HG03064 (cell line): ENCODE measurements around the gene PLD6.
"Not testable (repeated sequence)": the region's sequence is repeated elsewhere in the genome, so short reads cannot be mapped to it uniquely, and the experiment has no call there.

ENCODE experiments used
- ATAC-seq: cut with Tn5 transposase; IDR thresholded peaks from one replicate; pipeline ENCODE4 v1.9.1; 2021; ENCODE audit warnings: low read depth; ENCODE audit not compliant: unreplicated experiment

Gene PLD6

GRCh38 chr17:17201907-17202306 is 4.2 kb downstream of the PLD6 start:
- no peak for ATAC-seq

DNA sequence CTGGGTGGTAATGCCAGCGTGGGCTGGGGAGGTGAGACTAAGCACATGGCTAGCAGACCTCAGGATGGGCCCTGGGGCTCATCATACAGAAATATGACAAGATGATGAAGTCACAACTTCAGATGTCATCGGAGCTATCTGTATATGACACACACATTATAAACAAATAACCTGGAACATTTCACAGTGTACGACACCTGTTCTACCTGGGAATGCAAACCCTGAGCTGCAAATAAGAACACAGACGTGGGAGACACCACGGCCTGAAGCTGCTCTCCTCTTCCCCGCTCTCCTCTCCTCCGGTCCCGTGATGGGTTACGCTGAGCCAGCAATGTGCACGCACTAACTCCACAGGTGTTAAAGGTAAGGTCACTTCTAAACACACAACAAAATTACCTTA is 4.9 kb downstream of the PLD6 start:
- no peak for ATAC-seq

DNA sequence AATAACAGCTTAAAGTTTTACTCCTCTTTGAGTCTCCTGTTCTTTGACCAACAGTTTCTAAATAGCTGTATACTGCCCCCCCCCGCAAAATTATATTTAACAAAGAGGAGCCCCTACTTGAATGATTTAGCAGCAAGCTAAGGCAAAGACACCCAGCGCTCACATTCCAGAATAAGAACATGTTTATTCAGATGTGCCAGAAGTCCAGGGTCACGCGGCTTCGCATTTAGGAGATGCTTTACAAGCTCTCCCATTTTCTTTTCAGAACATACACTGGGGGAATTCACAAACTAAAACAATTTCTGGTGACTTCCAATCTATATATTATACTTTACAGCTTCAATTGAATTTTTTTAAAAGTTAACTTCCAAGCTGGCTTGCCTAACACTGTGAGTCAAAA is 5.3 kb downstream of the PLD6 start:
- no peak for ATAC-seq

- no peak for ATAC-seq
Observed at GRCh38 chr17:17200311-17200710, 5.8 kb downstream of the PLD6 start.

GRCh38 chr17:17198281-17198680 is 7.9 kb downstream of the PLD6 start:
- ATAC-seq = no peak

DNA sequence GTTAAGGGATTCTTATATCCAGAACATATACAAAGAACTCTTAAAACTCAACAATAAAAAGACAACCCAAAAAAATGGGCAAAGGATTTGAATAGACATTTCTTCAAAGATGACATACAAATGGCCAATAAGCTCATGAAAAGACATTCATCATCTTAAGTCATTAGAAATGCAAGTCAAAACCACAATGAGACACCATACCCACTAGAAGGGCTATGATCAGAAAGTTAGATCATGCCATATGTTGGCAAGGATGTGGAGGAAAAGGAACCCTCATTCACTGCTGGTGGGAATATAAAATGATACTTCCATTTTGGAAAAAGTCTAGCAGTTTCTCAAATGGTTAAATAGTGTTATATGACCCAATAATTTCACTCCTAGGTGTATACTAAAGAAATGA is 9.4 kb downstream of the PLD6 start:
- no peak for ATAC-seq

DNA sequence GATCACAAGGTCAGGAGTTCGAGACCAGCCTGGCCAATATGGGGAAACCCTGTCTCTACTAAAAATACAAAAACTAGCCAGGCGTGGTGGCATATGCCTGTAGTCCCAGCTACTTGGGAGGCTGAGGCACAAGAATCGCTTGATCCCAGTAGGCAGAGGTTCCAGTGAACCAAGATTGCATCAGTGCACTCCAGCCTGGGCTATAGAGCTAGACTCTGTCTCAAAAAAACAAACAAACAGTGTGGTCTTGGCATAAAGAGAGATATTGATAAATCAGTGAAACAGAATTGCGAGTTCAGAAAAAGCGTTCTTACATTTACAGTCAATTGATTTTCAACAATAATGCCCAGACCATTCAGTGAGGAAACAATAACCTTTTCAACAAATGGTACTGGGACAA is 10.7 kb downstream of the PLD6 start:
- not testable (repeated sequence) for ATAC-seq

DNA sequence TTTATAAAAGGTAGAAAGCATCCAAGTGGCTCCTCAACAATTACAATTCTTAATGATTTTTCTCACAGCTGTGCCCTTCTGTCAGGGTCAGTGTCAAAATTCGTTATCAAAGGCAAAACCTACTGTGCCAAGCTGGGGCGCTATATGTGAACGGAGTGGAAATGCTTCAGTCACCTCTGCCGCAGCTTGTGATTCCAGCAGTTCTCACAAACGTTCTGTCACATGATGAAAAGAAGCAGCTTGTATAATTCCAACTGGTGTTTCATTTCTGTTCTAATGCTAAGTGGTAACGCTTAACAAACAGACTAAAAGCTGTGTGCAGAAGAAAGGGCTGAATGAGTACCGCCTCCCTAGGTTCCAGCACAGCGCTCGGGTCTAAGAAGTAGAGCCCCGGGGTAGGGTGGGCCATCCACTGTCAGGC is 14.2 kb downstream of the PLD6 start:
- no peak for ATAC-seq

DNA sequence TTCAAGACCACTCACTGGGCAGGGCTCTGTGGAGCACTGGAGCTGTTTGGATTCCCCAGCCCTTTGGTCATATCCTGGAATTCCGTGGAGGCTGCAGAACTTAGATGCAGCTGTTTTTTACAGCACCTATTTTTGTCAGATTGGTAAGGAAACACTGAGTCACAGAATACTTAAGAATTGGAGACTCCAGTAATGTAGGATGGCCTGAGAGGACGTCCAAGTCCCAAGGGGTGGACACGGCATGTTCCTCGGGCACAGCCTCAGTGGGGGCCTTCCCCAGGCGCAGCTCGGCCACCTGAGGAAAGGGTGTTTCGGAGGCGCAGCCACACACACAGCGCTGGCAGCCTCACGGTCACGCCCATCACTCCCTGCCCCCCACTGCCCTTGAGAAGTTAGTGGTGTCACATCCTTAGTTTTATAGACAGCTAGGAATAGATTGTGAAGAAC is 14.8 kb downstream of the PLD6 start:
- no peak for ATAC-seq

- no peak for ATAC-seq
Observed at GRCh38 chr17:17190188-17190587, 15.9 kb downstream of the PLD6 start.

GRCh38 chr17:17189559-17189958 is 16.6 kb downstream of the PLD6 start:
- ATAC-seq = no peak

DNA sequence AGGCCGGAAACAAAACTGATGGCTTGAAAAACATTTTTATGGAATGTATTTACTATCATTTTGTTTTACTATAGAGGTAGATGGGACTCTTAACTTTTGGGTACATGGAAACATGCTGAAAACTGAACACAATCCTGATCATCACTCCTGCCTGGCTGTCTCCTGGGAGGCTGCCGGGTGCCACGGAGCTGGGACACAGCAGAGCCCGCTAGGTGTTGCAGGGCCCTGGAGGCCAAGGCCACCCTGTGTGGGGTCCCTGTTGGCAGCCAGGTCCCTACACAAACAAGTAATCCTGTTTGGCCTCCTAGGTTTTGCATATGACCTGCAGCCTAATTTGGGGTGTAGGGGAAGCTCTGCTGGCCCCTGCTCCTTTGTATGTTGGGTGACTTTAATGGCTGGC is 17.5 kb downstream of the PLD6 start:
- no peak for ATAC-seq

- no peak for ATAC-seq
Observed at GRCh38 chr17:17186551-17187505, 19.3 kb downstream of the PLD6 start.

DNA sequence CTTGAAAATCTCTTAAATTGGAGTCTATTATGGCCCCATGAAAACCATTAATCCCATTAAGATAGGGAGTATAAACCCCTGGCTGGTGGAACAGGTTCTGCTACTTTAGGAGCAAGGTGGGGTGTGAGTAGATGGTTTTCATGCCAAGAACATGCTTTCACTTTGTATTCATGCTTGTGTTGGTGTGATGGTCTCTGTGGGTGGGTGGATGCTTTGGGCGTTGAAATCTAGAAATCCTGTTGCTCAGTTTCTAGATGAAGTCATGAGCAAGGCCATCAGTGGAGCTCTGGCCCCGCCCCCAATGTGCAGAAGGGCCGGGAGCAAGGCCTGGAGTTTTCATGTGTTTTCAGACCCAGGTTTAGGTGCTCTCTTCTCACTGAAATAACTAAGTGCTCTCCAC is 20.1 kb downstream of the PLD6 start:
- no peak for ATAC-seq

GRCh38 chr17:17184985-17185757 is 21.0 kb downstream of the PLD6 start:
- ATAC-seq = not testable (repeated sequence)

- no peak for ATAC-seq
Observed at GRCh38 chr17:17183744-17184143, 22.4 kb downstream of the PLD6 start.

GRCh38 chr17:17182598-17183136 is 23.5 kb downstream of the PLD6 start:
- no peak for ATAC-seq

DNA sequence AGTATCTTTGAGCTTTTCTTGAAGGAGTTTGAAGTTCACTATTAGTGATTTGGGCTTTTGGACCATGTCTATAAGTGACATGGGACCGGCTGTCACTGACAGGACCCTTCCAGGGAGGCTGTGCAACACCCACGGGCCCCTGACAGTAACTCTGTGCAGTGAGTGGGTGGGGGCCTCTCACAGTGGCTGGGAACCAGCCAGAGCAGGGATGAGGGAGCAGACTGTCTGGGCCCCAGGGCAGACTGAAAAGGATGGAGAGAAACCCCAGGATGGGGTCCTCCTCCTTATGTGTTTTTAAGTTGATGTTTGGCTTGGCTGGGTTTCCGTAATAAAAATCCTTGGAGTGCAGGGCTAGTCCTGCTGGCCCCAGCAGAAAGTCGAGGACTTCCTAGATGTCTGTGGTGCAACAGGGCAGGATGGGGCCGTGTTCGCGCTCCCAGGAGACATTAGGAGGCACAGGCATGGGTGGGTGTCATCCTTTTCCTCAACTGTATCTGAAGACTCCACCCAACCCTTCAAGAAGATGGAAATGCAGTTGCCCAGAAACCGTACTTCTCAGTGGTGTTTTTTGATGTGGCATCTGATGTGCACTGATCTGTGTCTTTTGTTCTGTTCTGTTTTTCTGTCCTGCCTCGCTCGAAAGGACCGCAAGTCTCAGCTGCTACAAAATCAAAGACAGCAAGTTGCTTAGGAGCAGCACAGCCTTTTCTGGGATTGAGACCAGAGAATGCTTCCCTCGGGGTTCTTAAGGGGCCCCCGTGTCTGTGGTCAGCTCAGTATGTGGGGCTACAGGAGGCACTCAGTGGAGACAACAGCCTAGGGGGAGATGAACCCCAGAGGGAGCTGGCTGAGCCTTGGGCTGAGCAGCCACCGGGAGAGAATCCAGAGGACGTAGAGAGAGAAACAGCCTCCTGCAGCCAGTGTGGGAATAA is 24.2 kb downstream of the PLD6 start:
- ATAC-seq = no peak

DNA sequence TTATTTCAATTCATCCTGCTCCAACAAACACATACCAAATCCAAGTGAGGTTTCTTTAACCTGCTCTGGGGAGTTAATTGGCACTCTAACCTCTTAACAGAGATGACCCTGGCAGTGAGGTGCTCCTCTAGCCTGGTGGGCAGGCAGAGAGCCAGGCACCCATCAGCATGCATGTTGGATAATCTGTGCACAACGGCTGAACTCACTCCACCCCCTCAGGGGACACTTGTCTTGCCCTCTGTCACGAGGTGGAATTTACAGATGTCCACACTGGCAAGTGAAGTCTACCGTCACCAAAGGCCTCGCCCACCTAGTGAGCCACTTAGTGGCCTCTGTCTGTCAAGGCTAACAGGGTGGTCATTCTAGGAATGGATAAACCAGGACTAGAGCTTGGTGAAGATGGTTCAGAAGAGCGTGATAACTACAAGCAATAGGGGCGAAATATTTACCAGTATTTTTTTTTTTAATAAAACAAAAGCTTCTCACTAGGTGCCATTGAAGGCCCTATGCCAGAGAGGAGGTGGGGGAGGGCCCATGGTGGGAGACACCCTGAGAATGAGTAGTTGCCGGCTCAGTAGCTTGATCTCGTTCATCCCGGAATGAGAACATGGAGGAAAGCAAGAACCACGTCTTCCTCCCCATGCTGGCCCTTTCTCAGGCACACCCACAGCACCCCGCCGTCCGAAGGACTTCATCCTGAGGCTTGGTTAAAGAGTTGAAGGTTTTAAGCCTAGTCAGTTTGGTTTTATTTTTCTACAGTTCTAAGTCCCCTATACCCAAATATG is 25.2 kb downstream of the PLD6 start:
- no peak for ATAC-seq
